22Rv1 (cell line): ENCODE data around the gene FOXJ1.

Experiments used
- H3K27ac ChIP-seq: fragments of 450-650 bp; 2 replicates; pipeline ENCODE4 v1.5.1; 2017
- ZFX ChIP-seq: fragments of 450-650 bp; IDR thresholded peaks from 2 replicates; pipeline ENCODE4 v1.6.1; 2017; ENCODE audit warnings: antibody characterized with exemption, borderline replicate concordance
- TF ChIP-seq, protein P1 (sequence below): fragments of 450-650 bp; IDR thresholded peaks from 2 replicates; pipeline ENCODE4 v1.5.1; 2017; ENCODE audit warnings: mild to moderate bottlenecking

Gene FOXJ1

DNA sequence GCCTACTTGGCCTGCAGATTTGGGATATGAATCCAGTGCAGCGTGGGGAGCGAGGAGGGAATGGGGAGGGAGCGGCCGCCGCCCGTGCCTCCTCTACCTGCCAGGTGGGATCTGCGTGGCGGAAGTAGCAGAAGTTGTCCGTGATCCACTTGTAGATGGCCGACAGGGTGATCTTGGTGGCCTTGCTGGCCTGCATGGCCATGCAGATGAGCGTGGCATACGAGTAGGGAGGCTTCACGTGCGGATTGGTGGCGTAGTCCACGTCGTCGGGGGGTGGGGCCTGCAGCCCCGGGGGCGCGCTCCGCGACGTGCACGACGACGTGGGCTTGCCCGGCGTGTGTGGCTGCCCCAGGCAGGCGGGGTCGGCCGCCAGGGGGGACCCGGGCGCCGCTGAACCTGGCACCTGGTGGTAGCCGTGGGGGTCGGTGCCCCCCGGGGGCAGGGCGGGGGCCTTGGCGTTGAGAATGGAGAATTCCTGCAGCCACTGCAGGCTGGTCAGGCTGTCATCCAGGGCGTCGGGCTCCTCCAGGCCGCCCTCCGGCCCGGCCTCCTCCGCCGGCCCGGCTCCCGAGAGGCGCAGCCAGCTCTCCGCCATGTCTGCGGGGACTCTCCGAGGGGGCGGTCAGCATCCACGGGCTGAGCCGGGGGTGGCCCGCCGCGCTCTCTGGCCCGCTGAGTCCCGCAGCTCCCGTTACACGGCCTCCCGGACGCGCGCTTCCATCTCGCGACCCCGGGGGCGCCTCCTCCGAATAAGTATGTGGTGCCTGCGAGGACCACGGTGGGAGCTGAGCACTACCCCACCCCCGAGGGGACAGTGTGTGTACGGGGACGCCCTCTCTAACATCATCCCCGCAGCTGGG is 1.0 kb downstream of the FOXJ1 start:
- H3K27ac ChIP-seq = no peak overlapping the region
- TF ChIP-seq, protein P1, sequence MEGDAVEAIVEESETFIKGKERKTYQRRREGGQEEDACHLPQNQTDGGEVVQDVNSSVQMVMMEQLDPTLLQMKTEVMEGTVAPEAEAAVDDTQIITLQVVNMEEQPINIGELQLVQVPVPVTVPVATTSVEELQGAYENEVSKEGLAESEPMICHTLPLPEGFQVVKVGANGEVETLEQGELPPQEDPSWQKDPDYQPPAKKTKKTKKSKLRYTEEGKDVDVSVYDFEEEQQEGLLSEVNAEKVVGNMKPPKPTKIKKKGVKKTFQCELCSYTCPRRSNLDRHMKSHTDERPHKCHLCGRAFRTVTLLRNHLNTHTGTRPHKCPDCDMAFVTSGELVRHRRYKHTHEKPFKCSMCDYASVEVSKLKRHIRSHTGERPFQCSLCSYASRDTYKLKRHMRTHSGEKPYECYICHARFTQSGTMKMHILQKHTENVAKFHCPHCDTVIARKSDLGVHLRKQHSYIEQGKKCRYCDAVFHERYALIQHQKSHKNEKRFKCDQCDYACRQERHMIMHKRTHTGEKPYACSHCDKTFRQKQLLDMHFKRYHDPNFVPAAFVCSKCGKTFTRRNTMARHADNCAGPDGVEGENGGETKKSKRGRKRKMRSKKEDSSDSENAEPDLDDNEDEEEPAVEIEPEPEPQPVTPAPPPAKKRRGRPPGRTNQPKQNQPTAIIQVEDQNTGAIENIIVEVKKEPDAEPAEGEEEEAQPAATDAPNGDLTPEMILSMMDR = no peak
- TF ChIP-seq ZFX = no peak

DNA sequence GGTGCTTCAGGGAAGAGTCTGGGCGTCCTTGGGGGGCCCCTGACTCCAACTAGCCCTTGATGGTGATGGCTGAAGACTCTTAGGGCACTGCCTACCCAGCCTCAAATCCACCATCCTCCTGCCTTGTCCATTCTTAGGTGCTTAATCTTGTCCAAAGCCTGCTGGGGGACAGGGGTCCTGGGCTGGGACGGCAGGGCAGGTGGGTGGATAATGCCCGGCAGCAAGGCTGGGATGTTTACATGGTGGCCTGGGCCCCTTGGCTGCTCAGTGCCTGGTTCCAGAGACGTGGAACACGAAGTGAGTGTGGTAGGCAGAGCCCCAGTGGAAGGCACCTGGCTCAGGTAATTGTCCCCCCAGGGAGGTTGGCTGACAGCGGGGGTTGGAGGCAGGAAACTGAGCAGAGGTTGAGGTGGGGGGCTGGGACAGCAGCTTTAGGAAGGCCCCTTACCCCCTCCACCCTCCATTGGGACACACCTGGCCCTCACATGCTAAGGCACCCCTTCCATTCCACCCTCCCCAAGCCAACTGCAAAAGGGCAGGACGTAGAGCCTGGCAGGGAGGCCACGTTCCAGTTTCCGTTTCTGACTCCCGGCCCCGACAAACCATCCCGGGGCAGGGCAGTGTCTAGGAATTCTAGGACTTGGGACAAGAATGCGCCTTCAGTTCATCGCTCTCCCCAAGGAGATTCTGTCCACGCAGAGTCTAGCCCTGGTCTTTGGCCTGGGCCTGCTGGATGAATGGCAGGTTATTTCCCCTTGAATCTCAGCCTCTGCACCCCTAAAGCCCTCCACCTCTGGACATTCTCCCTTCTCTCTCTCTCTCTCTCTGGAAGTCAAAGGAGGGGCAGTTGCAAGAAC is 1.9 kb downstream of the FOXJ1 start:
- H3K27ac ChIP-seq = no peak overlapping the region
- TF ChIP-seq ZFX = no peak
- TF ChIP-seq, protein P1 = no peak

GRCh38 chr17:76138234-76138895 is 2.7 kb downstream of the FOXJ1 start:
- no peak for TF ChIP-seq ZFX
- TF ChIP-seq, protein P1 = no peak
- no peak overlapping the region for H3K27ac ChIP-seq

- no peak overlapping the region for H3K27ac ChIP-seq
- TF ChIP-seq, protein P1 = no peak
- no peak for TF ChIP-seq ZFX
Observed at GRCh38 chr17:76137351-76138233, 3.5 kb downstream of the FOXJ1 start.

DNA sequence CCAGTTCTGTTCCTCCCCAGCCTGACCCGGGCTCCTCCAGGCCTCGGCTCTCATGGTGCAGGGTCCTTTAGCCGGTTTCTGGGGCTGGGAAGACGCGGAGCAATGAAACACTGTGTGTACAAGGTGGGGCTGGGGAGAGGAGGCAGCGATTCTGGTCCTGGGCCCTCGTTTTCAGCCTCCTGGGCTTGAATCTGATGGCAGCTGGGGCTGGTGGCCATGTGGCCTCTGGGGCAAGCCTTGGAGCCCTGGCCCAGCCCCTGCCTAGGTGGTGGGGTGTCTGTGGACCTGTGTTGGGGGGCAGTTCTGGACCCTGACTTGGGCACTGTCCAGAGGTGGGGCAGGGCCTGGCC is 4.1 kb downstream of the FOXJ1 start:
- no peak overlapping the region for H3K27ac ChIP-seq
- TF ChIP-seq, protein P1 = no peak
- no peak for TF ChIP-seq ZFX

GRCh38 chr17:76136276-76137000 is 4.6 kb downstream of the FOXJ1 start:
- no peak overlapping the region for H3K27ac ChIP-seq
- no peak for TF ChIP-seq ZFX
- TF ChIP-seq, protein P1 = no peak
